Uterus (tissue), 4 donors: ENCODE results near the gene CLN5. TPM values are rescaled to one million over a fixed set of nuclear protein-coding genes. Genes with fewer than 3 reads are reported as not detected.

Experiments
- DNase-seq, 2 donors: peaks; one replicate each; pipeline ENCODE4 v3.0.0-alpha.2; 2019 to 2020
- H3K27ac ChIP-seq, 2 donors: fragments of 200-600 bp; sonication (generic); 1 replicate in 1 of 2; 2 replicates in 1 of 2; pipeline ENCODE4 v1.5.1; 2016 to 2018
- H3K27me3 ChIP-seq, 2 donors: fragments of 200-600 bp; sonication (generic); one replicate each; pipeline ENCODE4 v1.5.1; 2018 to 2019; ENCODE audit warnings: control low read depth in 1 of 2
- H3K36me3 ChIP-seq, 2 donors: fragments of 200-600 bp; sonication (generic); one replicate each; pipeline ENCODE4 v1.5.1; 2019; ENCODE audit warnings: control low read depth in 1 of 2
- H3K4me1 ChIP-seq, 2 donors: fragments of 200-600 bp; sonication (generic); one replicate each; pipeline ENCODE4 v1.5.1; 2018 to 2019; ENCODE audit warnings: control low read depth in 1 of 2
- H3K4me3 ChIP-seq, 2 donors: fragments of 200-600 bp; sonication (generic); 1 replicate in 1 of 2; 2 replicates in 1 of 2; pipeline ENCODE4 v1.5.1; 2018 to 2019; ENCODE audit warnings: mild to moderate bottlenecking in 1 of 2
- H3K9me3 ChIP-seq, 2 donors: fragments of 200-600 bp; sonication (generic); one replicate each; pipeline ENCODE4 v1.5.1; 2019; ENCODE audit warnings: control low read depth in 1 of 2
- CTCF ChIP-seq, 4 experiments: fragments of 200-600 bp in 2 of 4; fragments of 450-650 bp in 2 of 4; sonication (generic) in 2 of 4; IDR thresholded peaks; one replicate each; pipeline ENCODE4 v1.5.1; 2016 to 2019; ENCODE audit warnings: antibody characterized with exemption in 4 of 4, mild to moderate bottlenecking in 2 of 4, moderate library complexity in 1 of 4
- POLR2A ChIP-seq, 2 donors: fragments of 450-650 bp; IDR thresholded peaks; one replicate each; pipeline ENCODE4 v1.6.1; 2016; ENCODE audit warnings: antibody characterized with exemption in 2 of 2, mild to moderate bottlenecking in 1 of 2, moderate library complexity in 1 of 2
- intact Hi-C: fragments of 100-400 bp; cut with DNase I; formaldehyde crosslinking; loops from one replicate; pipeline ENCODE4 v1.15.1; 2023; ENCODE audit warnings: low total_unique reads
- total RNA-seq, 4 donors: library from RNA; depleted of rRNA in 3 of 4; stranded (reverse); fragments of >200 nt in 3 of 4; gene quantifications; one replicate each; pipeline versions ENCODE4 v1.1.0 to v1.2.4, GENCODE V29; 2014 to 2023
- donor health status: DM: yes; HTN: yes; CAD: no.

Gene CLN5
- total RNA-seq, 4 donors from 2014 or later, result 18.2 to 49.8 (median 39.5) TPM

- Histone ChIP-seq H3K27ac (no peak overlapping the region), H3K9me3 (no peaks in the 10 kb centered on the region), H3K4me3 (no peak overlapping the region), H3K4me1 (no peaks in the 10 kb centered on the region), H3K36me3 (no peaks in the 10 kb centered on the region), H3K27me3 (no peaks in the 10 kb centered on the region)
- intact Hi-C loops, result no loop called here
- TF ChIP-seq POLR2A (IDR thresholded peaks at IDR 0.05) (no peak), CTCF (IDR thresholded peaks at IDR 0.05) (no peak)
- DNase-seq, result no peak
Observed at GRCh38 chr13:76950101-76950500, 41.8 kb upstream of the CLN5 start.

- Histone ChIP-seq H3K4me3 (no peak overlapping the region), H3K36me3 (no peaks in the 10 kb centered on the region), H3K27me3 (no peaks in the 10 kb centered on the region), H3K27ac (no peak overlapping the region), H3K9me3 (no peaks in the 10 kb centered on the region), H3K4me1 (no peaks in the 10 kb centered on the region)
- intact Hi-C loops, result no loop called here
- no peak for DNase-seq
- TF ChIP-seq POLR2A (IDR thresholded peaks at IDR 0.05), result no peak
- no peak for TF ChIP-seq CTCF (IDR thresholded peaks at IDR 0.05)
Observed at GRCh38 chr13:76953968-76954367, 37.9 kb upstream of the CLN5 start.

GRCh38 chr13:76954538-76954937 lies 37.3 kb upstream of the CLN5 start:
- no peak for DNase-seq
- Histone ChIP-seq H3K27me3 (no peaks in the 10 kb centered on the region), H3K27ac (no peak overlapping the region), H3K36me3 (no peaks in the 10 kb centered on the region), H3K4me3 (no peak overlapping the region), H3K9me3 (no peaks in the 10 kb centered on the region), H3K4me1 (no peaks in the 10 kb centered on the region)
- TF ChIP-seq CTCF (IDR thresholded peaks at IDR 0.05) (no peak), POLR2A (IDR thresholded peaks at IDR 0.05) (no peak)
- intact Hi-C loops, result no loop called here

- intact Hi-C loops, result no loop called here
- DNase-seq, result no peak
- H3K27me3 ChIP-seq, result no peaks in the 10 kb centered on the region
- H3K36me3 ChIP-seq, result no peaks in the 10 kb centered on the region
- no peak overlapping the region for H3K4me3 ChIP-seq
- TF ChIP-seq POLR2A (IDR thresholded peaks at IDR 0.05), result no peak
- no peak for TF ChIP-seq CTCF (IDR thresholded peaks at IDR 0.05)
- no peaks in the 10 kb centered on the region for H3K4me1 ChIP-seq
- no peak overlapping the region for H3K27ac ChIP-seq
- no peaks in the 10 kb centered on the region for H3K9me3 ChIP-seq
Observed at GRCh38 chr13:76955193-76955592, 36.7 kb upstream of the CLN5 start.

GRCh38 chr13:76955661-76956060 lies 36.2 kb upstream of the CLN5 start:
- no peak for TF ChIP-seq POLR2A (IDR thresholded peaks at IDR 0.05)
- no peak for TF ChIP-seq CTCF (IDR thresholded peaks at IDR 0.05)
- H3K4me1 ChIP-seq, result no peaks in the 10 kb centered on the region
- no peaks in the 10 kb centered on the region for H3K36me3 ChIP-seq
- no peaks in the 10 kb centered on the region for H3K27me3 ChIP-seq
- no peak for DNase-seq
- no peak overlapping the region for H3K4me3 ChIP-seq
- intact Hi-C loops, result no loop called here
- H3K27ac ChIP-seq, result no peak overlapping the region
- H3K9me3 ChIP-seq, result no peaks in the 10 kb centered on the region
